A673 (cell line): ENCODE data around the gene RAPGEF2.

Source experiments
- CTCF ChIP-seq: fragments of 300-800, 200-600 bp; sonication (generic); conservative IDR thresholded peaks from 2 replicates; pipeline ENCODE4 v1.5.1; 2017; ENCODE audit warnings: low read depth, mild to moderate bottlenecking, antibody characterized with exemption, low read length, moderate library complexity, mixed read lengths
- EZH2 ChIP-seq: fragments of 200-600 bp; sonication (generic); IDR thresholded peaks from 2 replicates; pipeline ENCODE4 v1.6.1; 2017; ENCODE audit warnings: borderline replicate concordance, low read depth, mild to moderate bottlenecking, mixed read lengths, antibody characterized with exemption, low read length; ENCODE audit not compliant: poor library complexity, severe bottlenecking

- TF ChIP-seq EZH2 (no peak), CTCF (no peak)
These were observed 109.9 kb downstream of the RAPGEF2 start for GRCh38 chr4:159212675-159213293.
